Hepatocyte (in vitro differentiated cells): ENCODE measurements around the gene KBTBD13.
"Not testable (repeated sequence)": the region's sequence is repeated elsewhere in the genome, so short reads cannot be mapped to it uniquely, and the experiment has no call there.

Experiments used
- CTCF ChIP-seq: fragments of 200-600 bp; sonication (generic); IDR thresholded peaks from 2 replicates; pipeline ENCODE4 v1.5.1; 2016; ENCODE audit warnings: antibody characterized with exemption, mild to moderate bottlenecking; ENCODE audit not compliant: poor library complexity
- EZH2 ChIP-seq: fragments of 200-600 bp; sonication (generic); IDR thresholded peaks from 2 replicates; pipeline ENCODE4 v1.6.1; 2016; ENCODE audit warnings: antibody characterized with exemption, mild to moderate bottlenecking, borderline replicate concordance
- EZH2phosphoT487 ChIP-seq: fragments of 200-600 bp; sonication (generic); IDR thresholded peaks from one replicate; pipeline ENCODE4 v1.6.1; 2018; ENCODE audit warnings: antibody characterized with exemption, mild to moderate bottlenecking, low read depth, moderate library complexity; ENCODE audit not compliant: unreplicated experiment, severe bottlenecking

GRCh38 chr15:65074946-65075345 is 1.6 kb upstream of the KBTBD13 start:
- TF ChIP-seq CTCF, EZH2, EZH2phosphoT487: not testable (repeated sequence)
